Fibroblast of peridontal ligament (primary cell): ENCODE measurements around the gene KIAA0753.

ENCODE experiments used
- DNase-seq: peaks from one replicate; pipeline ENCODE4 v3.0.0-alpha.2; 2010; ENCODE audit errors: extremely low read depth

The KIAA0753 gene

GRCh38 chr17:6569370-6570285 lies 70.9 kb downstream of the KIAA0753 start:
- no peak for DNase-seq

DNA sequence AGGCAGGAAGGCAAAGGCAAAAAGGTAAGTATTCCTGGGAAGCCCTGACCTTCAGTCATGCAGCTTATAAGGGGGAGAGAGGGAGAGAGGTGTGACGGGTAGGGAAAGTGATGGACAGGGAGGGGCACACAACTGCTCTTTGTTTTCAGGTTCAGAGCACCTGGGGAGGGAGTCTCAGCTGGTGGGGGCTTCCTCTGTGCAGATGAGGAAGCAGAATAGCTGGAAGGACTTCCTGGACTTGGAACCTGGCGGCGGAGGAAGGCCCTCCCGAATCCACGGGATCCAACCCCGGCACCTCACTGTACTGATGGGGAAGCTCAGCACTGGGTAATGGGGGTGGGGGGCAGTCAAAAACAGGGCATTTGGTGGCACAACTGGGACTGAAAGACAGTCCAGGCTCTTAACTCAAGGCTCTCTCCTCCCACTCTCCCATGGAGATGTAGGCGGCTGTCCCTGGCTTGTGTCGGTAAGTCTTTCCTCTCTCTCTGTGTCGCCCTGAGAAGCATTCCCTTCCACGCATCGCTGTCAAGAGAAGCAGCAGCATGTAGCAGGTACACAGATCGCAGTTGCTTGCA lies 72.2 kb downstream of the KIAA0753 start:
- DNase-seq = no peak

DNA sequence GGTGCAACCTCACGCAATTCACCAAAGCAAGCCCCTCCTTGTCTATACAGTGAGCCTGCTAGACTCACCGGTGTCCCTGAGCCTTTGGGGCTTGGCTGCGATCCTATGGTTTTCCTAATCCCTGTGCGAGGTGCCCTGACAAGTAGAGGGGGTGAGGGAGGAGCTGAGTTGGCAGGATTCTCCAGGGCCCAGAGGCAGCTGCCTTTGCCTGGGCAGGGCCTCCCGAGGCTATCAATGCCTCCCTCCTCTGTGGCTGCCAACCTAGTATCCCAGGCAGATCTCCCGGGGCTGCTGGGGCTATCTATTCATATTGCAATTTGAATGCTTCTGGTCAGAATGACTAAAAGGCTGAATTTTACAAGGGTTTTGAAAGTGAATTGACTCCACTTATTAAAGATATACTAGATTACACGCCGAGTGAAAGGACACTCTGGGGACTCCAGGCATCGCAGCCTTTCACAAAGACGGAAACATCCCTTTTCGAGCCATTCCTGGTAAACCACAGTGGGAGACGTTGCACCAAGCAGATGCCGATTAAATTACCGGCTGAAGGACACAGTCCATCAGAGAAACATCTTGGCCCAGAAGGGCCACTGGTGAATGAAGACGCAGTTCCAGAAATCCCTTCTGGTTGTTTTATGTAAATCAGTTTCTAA lies 72.9 kb downstream of the KIAA0753 start:
- DNase-seq = peak; percentile 52

DNA sequence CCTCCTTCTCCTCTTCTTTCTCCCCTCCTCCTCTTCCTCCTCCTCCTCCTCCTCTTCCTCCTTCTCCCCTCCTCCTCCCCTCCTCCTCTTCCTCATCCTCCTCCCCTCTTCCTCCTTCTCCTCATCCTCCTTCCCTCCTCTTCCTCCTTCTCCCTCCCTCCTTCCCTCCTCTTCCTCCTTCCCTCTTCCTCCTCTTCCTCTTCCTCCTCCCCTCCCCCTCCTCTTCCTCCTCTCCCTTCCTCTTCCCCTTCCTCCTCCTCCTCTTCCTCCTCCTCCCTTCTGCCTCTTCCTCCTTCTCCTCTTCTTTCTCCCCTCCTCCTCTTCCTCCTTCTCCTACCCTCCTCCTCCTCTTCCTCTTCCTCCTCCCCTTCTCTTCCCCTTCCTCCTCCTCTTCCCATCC lies 79.1 kb downstream of the KIAA0753 start:
- DNase-seq = no peak

GRCh38 chr17:6560496-6560895 lies 80.0 kb downstream of the KIAA0753 start:
- no peak for DNase-seq

GRCh38 chr17:6559753-6560215 lies 80.7 kb downstream of the KIAA0753 start:
- DNase-seq = no peak

GRCh38 chr17:6558932-6559752 lies 81.4 kb downstream of the KIAA0753 start:
- DNase-seq = no peak

DNA sequence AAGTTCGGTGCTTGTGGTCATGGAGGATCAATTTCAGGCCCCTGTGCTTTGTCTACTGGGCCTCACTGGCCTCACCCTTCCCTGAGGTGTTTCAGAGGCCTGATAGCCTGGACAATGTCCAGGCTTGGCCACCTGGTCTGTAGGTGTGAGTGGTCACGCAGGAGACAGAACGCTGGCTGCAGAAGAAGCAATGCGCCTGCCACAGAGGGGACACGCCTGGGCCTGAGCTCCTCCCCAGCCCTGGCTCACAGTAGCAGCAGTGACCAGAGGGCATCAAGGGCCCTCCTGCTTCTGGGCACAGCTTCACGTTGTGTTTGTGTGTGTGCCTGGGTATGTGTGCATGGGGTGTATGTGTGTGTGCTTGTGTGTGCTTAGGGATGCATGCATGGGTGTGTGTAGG lies 82.2 kb downstream of the KIAA0753 start:
- DNase-seq = no peak

- no peak for DNase-seq
Observed at GRCh38 chr17:6557040-6557438, 83.5 kb downstream of the KIAA0753 start.

DNA sequence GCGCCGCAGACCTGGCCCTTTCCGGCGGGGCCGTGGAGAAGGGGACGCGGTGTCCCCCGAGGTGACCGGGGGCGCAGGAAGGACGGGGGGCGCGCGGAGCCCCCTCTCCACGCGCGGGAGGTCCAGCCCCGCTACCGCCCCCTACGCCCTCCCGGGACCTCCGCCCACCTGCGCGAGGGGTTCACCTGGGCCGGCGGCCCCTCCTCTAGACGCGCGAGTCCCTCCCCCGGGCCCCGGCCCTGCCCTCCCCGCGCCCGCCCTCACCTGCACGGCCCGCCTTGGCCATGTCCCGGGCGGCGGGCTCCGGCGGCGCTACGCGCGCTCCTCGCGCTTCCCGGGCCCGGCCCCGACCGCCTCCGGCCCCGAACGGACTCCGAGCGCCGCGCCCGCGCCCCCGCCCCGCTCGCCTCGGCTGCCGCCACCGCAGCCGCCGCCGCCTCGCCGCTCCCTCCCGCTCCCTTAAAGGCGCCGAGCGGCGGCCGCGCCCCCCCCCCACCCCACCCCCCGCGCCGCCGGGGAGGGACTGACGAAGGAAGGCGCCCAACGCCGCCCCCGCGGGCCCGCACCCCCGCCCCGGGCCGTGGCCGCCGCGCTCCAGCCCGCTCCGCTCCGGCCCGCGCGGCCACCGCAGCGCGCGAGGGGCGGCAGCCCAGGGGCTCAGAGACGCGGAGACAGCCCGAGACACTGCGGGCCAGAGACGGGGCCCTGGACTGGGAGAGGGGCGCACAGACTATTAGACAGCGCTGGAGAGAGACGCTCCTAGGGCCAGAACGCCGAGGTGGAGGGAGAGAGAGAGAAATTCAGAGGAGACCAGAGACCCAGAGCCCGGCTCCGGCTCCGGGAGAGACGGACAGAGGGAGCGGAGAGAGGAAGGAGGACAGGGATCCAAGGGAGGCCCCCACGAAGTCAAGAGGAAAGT lies 84.1 kb downstream of the KIAA0753 start, which contains the start of gene PITPNM3:
PITPNM3 (minus strand) TSS at position 435 of the 919 bp plus-strand sequence; CDS start at position 286, 149 bp downstream.
- DNase-seq = no peak

- peak; percentile 21 for DNase-seq
Observed at GRCh38 chr17:6555331-6556120, 85.0 kb downstream of the KIAA0753 start.

- DNase-seq = no peak
Observed at GRCh38 chr17:6554871-6555330, 85.6 kb downstream of the KIAA0753 start.

DNA sequence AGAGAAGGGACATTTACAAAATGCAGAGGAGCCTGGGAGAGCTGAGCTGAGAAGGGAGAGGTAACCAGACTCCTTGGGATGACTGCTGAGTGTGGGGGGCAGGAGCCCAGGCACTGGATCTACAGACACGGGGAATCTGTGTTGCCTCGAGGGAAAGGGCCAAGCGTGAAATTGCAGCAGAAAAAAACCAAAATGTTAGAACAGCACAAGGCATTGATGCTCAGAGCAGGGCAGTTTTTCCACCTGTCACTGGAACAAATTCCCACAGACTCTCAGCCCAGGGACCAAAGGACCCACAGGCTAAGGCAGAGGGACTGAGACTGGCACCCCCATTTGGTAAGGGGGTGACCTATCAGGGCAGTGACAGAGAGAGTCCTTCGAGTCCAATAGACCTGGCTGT lies 86.2 kb downstream of the KIAA0753 start:
- DNase-seq = no peak

GRCh38 chr17:6551869-6552531 lies 88.5 kb downstream of the KIAA0753 start:
- DNase-seq = no peak

GRCh38 chr17:6551356-6551755 lies 89.2 kb downstream of the KIAA0753 start:
- DNase-seq = no peak

GRCh38 chr17:6549384-6550036 lies 91.0 kb downstream of the KIAA0753 start:
- no peak for DNase-seq

DNA sequence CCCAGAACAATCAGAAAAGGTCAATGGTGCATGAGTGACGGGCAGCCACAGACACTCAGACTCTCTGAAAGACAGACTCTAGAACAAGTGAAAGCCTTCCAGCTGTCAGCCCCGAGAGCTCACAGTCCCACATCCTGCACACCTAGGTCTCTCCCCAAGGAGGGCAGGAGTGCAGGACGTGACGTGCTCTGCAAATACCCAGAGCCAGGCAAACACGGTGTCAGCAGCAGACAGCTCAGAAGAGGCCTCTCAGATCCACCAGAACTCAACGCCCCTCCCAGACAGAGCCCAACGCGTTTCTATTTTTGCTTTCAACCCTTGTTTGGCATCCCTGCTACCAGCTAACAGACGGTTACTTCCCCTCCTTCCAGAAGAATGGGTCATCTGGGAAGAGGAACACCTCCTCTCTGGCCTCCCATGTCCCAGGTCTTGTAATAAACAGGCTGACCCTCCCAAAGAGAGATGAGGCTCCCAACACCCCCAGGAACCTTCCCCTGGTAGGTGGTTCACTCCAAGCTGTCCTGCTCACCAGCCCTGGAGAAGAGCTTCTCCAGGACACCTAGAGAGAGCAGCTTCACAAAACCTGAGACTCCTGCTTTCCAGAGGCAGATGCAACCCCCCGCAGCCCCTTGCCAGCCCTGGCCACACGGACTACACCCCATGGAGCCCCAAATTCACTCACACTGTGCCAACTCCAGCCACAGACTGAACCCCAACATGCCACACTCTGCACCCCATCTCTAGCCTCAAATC lies 91.8 kb downstream of the KIAA0753 start:
- no peak for DNase-seq

DNA sequence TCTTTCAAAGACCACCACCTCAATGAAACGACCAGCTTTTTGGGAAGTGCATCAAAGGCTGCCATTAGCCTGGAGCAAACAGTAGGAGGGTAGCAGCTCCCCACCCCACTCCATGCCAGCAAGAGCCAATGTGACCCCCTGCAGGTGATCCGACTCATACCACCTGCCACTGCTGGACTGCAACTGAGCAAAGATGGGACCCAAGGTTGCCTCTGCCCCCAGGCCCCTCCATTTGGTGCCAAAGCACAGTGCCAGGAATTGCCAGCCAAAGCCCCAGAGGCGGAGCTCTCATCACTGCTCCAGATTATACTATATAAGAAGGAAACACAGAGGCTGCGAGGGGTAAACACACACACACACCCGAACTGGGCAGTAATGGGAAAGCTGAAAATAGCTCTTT lies 92.5 kb downstream of the KIAA0753 start:
- no peak for DNase-seq
